Stimulated activated CD8-positive, alpha-beta memory T cell treated with anti-CD3 and anti-CD28 coated beads, Interleukin-7, amount 100 ng/mL, for 48 hours (primary cell): ENCODE measurements around the gene EYA3.

Experiments
- DNase-seq, 2 donors: peaks; one replicate each; pipeline ENCODE4 v3.0.0-alpha.2; 2020; ENCODE audit warnings: low read depth in 1 of 2; ENCODE audit errors: extremely low read depth in 1 of 2

EYA3 gene

DNA sequence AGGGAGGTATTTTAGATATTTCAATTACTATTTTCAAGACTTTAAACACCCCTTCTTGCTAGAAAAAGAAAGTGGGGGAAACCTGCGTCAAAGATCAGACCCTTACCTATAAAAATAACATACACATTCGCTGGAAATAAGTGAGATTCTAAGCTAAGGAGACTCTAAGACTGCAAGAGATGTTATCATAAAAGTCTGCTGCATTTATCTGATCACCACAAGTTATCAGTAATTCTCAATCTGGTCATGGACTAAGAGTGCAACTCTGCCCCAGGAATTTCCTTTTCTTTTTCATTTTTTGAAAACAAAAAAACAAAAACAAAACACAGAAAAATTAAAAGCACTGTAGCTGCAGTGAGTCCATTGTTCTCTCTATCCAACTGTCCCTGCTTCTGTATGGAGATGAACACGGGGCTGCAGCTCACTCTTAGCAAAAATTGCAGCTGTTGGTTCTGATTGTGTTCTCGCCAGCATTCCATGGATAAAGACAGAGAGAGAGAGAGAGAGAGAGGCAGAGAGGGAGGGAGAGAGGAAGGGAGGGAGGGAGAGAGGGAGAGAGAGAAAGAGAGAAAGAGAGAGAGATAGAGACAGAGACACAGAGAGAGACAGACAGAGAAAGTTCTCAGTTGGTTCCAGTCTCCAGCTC, 114.5 kb downstream of the EYA3 start:
- no peak for DNase-seq

DNA sequence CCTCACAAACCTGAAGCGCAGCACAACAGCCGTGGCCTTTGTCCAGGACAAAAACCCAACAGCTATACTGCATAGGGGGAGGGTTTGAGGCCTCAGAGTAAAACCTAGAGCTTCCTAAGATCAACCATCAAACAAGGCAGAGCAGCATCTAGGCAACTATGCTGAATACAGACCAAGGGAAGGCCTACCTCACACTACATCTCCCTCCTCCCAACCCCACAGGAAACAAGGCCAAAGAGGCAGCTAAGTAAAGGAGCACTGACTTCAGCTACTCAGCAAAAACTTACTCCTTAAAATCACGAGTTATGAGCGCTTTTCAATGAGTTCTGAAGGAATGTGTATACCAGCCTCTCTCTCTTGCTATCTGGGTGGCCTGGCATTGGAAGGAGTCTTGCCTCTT, 116.3 kb downstream of the EYA3 start:
- no peak for DNase-seq

DNA sequence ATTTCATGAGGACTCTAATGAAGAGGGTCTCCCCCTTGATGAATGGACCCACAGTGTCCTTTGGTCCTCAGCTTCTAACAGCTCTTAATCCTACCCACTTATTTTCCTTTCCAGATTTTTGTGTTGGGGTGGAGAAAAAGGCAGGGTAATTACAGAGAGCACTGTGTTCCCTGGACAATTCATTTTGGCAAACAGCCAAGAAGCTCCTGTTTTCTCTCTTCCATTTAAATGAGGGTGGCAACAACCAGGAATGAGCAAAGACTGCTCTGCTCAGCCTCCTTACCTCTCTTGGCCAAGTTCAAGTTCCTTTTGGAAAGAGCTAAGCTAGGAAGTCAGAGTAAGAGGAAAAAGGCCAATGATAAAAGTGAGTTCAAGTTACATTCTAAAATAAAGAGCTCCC, 116.7 kb downstream of the EYA3 start:
- no peak for DNase-seq

DNA sequence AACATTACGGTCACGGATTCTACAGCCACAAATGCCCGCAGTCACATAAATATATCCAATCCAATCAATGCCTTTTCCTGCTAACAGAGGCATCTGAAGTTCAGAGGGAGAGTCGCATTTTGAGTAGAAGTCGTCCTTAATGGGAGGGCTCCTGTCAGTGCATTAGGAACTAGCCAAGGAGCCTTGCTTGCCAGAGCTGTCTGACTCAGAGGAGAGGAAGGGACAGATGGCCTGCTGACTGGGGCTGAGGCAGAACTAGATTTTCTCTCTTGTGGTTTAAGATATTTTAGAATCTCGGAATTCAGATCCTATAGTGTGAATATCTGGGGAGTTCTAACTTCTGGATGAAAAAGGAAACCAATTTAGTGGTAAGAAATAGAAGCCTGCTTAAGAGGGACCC, 118.0 kb downstream of the EYA3 start:
- DNase-seq = no peak

DNA sequence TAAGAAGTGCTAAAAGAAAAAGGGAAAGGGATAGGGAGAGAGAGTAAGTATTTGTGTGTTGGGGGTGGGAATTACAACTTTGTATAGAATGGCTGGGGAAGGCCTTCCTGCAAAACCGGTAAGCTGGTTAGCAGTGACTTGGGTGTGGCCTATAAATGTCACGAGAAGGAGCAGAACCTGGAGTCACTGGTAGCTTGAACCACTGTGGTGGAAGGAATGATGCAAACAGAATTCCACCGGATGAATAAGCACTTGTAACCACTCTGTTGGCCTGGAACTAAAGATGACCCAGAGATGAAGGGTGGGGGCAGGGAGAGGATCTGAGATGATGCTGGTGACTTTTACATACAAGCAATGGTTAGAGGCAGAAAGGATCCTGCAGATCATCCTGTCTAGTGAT, 119.7 kb downstream of the EYA3 start:
- DNase-seq = peak in 1 of 2 donors; percentile 17

DNA sequence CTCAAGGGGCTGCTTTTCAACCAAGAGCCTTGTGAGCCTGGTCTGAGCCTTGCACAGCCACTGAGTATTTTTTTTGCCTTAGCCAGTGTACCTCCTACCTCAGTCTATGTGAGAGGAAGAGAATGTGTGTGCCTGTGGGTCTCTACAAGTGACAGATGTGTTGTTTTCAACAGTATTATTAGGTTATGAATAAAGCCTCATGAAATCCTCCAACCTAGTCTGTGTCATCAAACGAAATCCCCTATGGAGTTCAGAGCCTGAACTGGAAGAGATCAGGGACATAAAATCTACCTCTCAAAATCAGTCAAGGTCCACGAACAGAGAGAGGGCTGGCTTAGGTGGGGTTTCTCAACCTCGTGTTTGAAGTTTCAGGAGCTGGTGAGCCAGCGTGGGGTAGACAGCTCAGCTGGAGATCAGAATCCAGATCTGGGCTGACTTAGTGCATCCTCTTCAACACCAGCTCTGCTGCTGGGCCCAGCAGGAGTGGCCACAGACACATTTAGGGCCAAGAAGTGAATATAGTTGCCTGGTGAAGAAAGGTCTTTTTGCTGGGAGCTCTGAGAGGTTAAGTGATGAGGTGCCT, 120.4 kb downstream of the EYA3 start:
- peak in 1 of 2 donors; percentile 25 for DNase-seq

DNA sequence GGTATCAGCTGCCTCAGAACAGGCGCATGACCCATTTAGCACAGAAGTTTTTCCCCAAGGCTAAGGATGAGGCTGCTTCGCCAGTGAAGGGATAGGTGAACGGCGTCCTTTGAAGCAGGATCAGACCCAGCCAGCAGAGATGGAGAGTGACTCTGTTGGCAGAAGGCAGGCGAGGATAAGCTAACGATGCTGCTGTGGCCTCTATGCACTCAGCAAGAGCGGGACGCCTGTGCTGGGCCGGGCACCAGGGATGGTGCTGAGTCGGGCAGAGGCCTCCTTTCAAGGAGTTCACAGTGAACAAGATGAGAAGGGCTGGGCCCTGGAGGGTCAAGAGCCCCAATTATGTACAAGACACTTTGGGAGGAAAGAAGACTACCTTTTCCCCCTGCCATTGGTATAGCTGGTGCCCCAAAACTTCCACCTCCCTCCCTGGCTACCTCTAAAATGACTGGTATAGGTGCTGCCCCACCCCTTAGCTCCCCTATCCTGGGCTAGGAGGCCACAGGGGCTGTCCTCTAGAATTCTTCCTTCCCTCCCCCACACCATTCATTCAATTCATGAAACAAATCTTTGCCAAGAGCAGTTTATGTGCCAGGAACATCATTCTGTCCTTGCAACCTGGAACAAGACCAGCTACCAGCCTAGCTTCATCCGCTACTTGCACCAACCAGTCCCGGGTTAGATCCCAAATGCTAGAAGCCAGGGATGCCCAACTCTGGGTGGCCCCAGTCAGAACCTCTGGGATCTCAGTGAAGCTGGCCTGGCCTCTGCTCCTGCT, 121.1 kb downstream of the EYA3 start:
- DNase-seq = no peak

DNA sequence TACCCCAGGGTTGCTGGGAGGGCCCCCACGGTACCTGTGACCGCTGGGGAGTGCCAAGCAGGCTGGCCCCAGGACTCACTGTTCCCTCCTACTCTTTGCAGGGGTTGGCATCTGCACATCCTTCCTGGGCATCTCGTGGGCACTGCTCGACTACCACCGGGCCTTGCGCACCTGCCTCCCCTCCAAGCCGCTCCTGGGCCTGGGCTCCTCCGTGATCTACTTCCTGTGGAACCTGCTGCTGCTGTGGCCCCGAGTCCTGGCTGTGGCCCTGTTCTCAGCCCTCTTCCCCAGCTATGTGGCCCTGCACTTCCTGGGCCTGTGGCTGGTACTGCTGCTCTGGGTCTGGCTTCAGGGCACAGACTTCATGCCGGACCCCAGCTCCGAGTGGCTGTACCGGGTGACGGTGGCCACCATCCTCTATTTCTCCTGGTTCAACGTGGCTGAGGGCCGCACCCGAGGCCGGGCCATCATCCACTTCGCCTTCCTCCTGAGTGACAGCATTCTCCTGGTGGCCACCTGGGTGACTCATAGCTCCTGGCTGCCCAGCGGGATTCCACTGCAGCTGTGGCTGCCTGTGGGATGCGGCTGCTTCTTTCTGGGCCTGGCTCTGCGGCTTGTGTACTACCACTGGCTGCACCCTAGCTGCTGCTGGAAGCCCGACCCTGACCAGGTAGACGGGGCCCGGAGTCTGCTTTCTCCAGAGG, 121.9 kb downstream of the EYA3 start:
- DNase-seq = no peak

DNA sequence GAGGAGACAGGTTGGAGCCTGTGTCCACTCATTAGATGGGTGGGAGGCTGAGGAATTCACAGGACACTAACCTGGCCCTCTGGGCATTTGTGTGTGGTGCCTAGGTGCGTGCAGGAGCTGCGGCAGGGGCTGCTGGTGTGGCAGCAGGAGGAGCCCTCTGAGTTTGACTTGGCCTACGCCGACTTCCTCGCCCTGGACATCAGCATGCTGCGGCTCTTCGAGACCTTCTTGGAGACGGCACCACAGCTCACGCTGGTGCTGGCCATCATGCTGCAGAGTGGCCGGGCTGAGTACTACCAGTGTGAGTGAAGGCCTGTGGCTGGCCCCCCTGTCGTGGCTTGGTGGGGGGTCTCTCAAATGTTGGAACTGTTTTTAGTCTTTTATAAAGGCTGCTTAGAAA, 125.0 kb downstream of the EYA3 start:
- no peak for DNase-seq

DNA sequence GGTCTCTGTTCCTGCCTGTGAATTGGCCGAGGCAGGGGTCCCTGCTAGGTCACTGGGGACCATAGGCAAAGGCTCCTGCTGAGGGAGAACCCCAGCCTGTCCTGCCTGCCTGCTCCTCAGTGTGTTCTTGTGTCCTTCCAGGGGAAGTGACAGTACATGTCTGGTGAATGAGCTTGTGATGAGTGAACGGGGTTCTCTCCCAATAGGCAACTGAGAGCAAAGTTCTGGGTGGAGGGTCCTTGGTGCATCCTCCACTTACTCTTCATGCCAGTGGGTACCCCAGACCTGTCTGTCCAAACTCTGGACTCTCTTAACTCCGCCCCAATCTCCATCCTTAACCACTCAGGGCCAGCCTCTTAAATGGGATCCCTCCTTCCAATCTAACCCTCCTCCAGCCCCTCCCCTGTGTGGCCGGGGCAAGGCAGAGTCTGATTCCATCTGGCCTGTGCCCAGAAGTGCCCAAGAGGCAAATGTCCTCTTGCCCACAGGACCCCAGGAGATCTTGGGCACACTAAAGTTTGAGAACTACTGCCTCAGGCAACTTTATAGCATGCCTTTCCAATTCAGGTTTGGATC, 126.7 kb downstream of the EYA3 start:
- DNase-seq = no peak

DNA sequence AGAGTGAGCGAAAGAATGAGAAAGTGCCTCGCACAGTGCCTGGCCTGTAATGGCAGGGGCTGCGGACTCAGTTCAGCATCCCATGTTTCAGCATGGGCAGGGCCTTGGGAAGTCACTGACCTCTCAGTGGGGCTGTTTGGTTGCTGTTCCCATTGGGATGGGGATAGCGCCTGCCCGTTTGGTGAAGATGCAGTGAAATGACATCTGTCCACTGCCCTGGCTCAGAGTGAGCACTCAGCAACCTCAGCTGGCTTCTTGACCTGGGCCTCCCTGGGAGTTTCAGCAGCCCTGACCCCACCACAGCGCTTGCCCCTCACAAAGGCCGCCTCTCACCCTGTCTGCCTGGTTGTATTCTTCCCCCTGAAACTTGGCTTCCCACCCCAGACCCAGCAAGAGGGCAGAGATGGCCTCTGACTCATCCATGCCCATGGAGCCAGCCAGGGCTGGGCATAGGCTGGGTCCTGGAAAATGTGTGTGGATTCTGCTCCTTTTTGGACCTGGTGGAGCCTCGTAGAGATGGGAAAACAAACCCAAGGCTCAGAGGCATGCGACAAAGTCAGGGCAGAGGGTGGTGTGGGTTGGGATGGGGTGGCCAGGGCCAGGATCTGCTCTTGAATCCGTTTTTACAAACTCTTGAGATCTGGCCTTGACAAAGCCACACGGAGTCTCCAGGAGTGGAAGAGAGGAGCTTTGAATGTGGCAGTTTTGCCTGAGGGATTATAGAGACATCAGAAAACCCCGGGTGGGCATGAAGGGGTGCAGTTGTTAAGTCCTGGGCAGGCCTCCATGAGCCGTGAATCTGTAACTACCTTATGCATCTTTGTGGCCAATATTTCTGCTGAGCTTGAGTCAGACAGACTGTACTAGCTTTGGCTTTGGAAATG, 127.4 kb downstream of the EYA3 start:
- no peak for DNase-seq

DNA sequence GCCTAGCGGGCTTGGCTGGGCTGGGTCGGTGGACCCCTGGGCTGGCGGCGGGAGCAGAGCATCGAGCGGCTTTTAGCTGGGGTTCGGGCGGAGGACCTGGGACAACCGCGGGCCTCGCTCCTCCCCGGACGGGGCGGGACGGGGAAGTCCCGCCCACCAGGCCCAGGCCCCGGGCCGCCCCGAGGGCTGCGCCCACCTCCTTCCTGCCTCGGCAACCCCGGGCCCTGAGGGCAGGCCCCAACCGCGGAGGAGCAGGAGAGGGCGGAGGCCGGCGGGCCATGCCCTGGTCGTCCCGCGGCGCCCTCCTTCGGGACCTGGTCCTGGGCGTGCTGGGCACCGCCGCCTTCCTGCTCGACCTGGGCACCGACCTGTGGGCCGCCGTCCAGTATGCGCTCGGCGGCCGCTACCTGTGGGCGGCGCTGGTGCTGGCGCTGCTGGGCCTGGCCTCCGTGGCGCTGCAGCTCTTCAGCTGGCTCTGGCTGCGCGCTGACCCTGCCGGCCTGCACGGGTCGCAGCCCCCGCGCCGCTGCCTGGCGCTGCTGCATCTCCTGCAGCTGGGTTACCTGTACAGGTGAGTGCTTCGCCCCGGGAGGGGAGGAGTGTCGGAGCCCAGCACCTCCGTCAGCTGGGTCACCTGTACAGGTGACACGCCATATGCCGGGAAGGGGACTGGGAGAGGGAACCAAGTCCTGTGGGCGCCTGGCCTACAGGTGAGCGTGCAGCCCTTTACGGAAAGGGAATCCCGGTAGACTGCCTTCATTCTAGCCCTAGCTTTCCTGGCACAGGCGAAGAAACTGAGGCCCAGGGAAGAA, 128.4 kb downstream of the EYA3 start, which contains the start of gene XKR8:
Gene XKR8 (plus strand): TSS at position 182 of the 812 bp plus-strand sequence. CDS start 97 bp downstream, at position 279.
- peak; percentile 65 to 66 for DNase-seq

DNA sequence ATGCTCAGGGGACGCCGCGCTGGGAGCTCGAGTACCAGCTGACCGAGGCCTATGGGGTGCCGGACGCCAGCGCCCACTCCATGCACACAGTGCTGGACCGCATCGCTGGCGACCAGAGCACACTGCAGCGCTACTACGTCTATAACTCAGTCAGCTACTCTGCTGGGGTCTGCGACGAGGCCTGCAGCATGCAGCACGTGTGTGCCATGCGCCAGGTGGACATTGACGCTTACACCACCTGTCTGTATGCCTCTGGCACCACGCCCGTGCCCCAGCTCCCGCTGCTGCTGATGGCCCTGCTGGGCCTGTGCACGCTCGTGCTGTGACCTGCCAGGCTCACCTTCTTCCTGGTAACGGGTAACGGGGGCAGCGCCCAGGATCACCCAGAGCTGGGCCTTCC, 129.9 kb downstream of the EYA3 start:
- no peak for DNase-seq

DNA sequence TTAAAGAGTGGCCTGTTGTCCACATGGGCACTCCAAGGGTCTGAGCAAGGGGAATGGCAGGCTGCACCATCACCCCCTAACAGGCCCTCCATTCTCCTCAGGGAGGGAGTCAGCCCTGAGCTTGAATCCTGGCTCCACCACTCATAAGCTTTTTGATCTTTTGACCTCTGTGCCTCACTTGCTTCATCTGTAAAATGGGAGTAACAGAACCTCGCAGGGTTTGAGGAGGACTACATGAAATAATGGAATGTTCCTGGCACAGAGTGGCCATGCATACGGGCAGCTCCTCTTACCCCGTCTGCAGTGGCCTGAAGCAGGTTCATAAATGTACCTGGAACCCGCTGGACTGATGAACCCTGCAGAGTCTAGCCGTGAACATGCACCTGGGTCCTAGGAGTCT, 130.8 kb downstream of the EYA3 start:
- DNase-seq = no peak

DNA sequence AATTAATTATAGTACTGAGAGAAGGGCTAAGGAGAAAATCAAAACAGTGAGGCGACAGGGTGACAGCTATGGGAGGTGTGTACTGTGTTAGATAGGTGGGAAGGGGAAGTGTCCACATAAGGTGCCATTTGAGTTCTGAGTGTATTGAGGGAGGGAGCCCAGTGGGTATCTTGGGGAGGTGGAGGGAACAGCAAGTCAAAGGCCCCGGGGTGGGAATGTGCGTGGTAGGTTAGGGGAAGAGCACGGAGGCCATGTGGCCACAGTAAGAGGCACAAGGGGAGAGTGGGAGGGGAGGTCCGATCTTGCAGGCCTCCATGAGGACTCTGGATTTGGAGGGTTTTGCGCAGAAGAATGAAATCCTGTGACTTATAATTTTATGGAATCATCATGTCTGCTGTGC, 131.6 kb downstream of the EYA3 start:
- DNase-seq = no peak

DNA sequence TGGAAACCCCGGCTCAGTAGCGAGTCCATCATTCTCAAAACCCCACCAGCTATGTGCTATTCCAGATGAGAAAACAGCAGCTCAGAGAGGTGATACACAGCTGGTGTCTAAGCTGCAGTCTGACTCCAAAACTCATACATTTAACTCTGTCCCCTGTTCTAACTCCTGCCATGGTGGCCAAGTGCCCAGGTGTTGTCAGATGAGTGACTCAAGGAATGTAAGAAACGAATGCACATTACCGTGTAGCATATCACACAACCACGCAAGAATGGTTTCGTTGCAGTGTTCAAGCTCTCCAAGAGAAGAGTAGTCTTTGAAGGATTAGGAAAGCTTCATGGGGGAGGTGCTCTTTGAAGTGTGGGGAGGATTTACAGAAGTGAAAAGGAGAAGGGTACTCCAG, 133.3 kb downstream of the EYA3 start:
- no peak for DNase-seq

DNA sequence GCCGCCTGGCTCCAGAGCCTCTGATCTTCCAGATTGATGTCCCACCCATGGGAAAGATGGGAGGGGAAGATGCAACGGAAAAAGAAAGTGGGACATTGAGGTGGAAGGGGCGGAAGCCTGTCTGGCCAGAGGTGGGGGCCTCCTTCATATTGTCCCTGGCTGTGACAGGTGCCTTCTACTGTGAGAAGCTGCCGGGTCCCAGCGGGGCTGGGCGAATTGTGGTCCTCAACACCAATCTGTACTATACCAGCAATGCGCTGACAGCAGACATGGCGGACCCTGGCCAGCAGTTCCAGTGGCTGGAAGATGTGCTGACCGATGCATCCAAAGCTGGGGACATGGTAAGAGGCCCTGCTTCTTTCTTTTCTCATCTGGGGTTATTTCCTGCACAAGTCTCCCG, 134.2 kb downstream of the EYA3 start:
- no peak for DNase-seq

DNA sequence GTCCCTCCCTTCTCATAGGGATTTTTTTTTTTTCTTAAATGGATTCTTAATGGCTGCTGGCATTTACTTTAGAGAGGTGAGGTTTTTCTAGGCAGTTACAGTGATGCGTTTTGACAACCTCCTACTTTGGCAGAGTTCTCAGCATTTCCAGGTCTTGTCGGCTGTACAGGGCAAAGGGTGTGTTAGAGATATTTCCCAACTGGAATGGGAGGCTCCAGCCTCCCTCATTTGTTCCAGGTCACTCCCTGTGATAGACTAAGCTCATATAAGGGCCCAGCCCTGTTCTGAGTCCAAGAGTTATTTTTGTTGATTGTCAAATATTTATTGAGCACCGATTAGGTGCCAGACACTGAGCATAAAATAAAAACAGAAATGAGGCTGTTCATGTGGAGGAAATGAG, 136.3 kb downstream of the EYA3 start:
- no peak for DNase-seq

DNA sequence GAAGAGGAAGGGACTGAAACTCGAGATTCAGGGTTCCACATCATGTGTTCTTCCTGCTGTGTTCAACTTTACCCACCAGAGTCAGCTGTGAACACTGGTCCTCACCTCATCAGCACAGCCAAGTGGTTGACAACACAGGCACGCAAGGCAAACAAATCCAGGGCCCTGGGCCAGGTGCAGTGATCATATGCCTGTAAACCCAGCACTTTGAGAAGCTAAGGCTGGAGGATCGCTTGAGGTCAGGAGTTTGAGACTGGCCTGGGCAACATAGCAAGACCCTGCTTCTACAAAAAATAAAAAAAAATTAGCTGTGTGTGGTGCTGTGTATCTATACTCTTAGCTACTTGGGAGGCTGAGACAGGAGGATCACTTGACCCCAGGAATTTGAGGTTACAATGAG, 137.0 kb downstream of the EYA3 start:
- no peak for DNase-seq
